Osteoblast (primary cell): ENCODE results near the gene PDLIM1. TPM values are rescaled to one million over a fixed set of nuclear protein-coding genes. Genes with fewer than 3 reads are reported as not detected.

ENCODE experiments used
- DNase-seq: peaks from one replicate; pipeline ENCODE4 v3.0.0; 2011; ENCODE audit warnings: low spot score, mixed read lengths; ENCODE audit not compliant: insufficient read length; ENCODE audit errors: missing footprints
- H2AFZ ChIP-seq: 2 replicates; pipeline ENCODE4 v1.6.0; 2011; ENCODE audit warnings: mild to moderate bottlenecking, low read length
- H3K27ac ChIP-seq: 2 replicates; pipeline ENCODE4 v1.5.1; 2011; ENCODE audit warnings: mild to moderate bottlenecking, low read depth, low read length, moderate library complexity
- H3K27me3 ChIP-seq: 2 replicates; pipeline ENCODE4 v1.6.0; 2012; ENCODE audit warnings: mild to moderate bottlenecking, control low read depth, inconsistent platforms, low read length, moderate library complexity; ENCODE audit not compliant: insufficient read depth
- H3K36me3 ChIP-seq: 2 replicates; pipeline ENCODE4 v1.5.1; 2011; ENCODE audit warnings: mild to moderate bottlenecking, low read length, control low read depth, moderate library complexity; ENCODE audit not compliant: insufficient read depth
- H3K4me1 ChIP-seq: 2 replicates; pipeline ENCODE4 v1.5.1; 2011; ENCODE audit warnings: mild to moderate bottlenecking, low read length, control low read depth, moderate library complexity; ENCODE audit not compliant: insufficient read depth
- H3K4me2 ChIP-seq: 2 replicates; pipeline ENCODE4 v1.6.0; 2011; ENCODE audit warnings: mild to moderate bottlenecking, low read length; ENCODE audit not compliant: insufficient read depth
- H3K4me3 ChIP-seq: fragments of 200-600 bp; sonication (generic); 3 replicates; pipeline ENCODE4 v1.5.1; 2012; ENCODE audit warnings: mild to moderate bottlenecking, low read length, inconsistent platforms; ENCODE audit not compliant: insufficient read depth
- H3K79me2 ChIP-seq: 2 replicates; pipeline ENCODE4 v1.6.0; 2012; ENCODE audit warnings: mild to moderate bottlenecking, low read length, control low read depth, inconsistent platforms; ENCODE audit not compliant: insufficient read depth
- H3K9me3 ChIP-seq: 2 replicates; pipeline ENCODE4 v1.5.1; 2011; ENCODE audit warnings: low read depth, low read length, control low read depth
- H4K20me1 ChIP-seq: 2 replicates; pipeline ENCODE4 v1.6.0; 2012; ENCODE audit warnings: mild to moderate bottlenecking, low read length, control low read depth; ENCODE audit not compliant: insufficient read depth
- CTCF ChIP-seq: IDR thresholded peaks from 2 replicates; pipeline ENCODE4 v1.5.1; 2011; ENCODE audit warnings: mild to moderate bottlenecking, low read depth, low read length, moderate library complexity; ENCODE audit errors: extremely low read depth
- total RNA-seq: library from RNA; depleted of rRNA; stranded (reverse); fragments of >200 nt; gene quantifications from 2 replicates; pipeline ENCODE4 v1.2.3, GENCODE V29; 2012

Gene PDLIM1
- total RNA-seq, 1 donor, result 26.1 TPM

DNA sequence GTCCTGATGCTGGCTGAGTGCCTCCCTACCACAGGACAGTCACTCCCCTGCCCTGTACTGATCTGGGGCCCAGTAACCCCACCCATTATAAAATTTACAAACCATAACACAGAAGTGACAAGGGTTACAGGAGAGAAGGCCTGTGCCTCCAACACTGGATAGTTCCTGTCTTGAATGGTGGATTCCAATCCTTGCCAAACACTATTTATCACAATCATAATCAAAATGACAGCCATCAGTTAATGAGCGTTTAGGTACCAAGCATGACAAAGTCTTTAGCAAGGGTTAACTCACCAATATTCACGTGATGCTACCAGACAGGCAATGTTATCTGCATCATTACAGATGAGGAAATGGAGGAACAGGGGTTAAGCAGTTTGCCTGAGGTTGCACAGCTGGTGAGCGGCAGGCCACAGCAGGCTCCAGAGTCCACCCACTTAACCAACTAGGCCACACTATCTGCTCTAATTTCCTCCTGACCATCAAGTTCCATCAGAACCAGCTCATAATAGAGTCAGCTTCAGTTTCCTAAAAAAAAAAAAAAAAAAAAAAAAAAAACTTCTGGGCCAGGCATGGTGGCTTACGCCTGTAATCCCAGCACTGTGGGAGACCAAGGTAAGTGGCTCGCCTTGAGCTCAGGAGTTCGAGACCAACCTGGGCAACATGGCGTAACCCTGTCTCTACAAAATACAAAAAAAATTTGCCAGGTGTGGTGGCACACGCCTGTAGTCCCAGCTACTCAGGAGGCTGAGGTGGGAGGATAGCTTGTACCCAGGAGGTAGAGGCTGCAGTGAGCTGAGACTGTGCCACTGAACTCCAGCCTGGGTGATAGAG lies 14.2 kb downstream of the PDLIM1 start:
- TF ChIP-seq CTCF, result no peak
- no peaks in the 10 kb centered on the region for H3K9me3 ChIP-seq
- H2AFZ ChIP-seq, result no peak overlapping the region
- no peak for DNase-seq
- peak overlapping the region; percentile 87 for H3K27ac ChIP-seq
- H3K4me2 ChIP-seq, result peak overlapping the region; percentile 37
- no peak overlapping the region for H3K4me3 ChIP-seq
- peaks cover 82% of the 10 kb centered on the region for H3K4me1 ChIP-seq
- peaks cover 44% of the 10 kb centered on the region for H3K79me2 ChIP-seq
- no peaks in the 10 kb centered on the region for H3K36me3 ChIP-seq
- no peaks in the 10 kb centered on the region for H4K20me1 ChIP-seq
- no peaks in the 10 kb centered on the region for H3K27me3 ChIP-seq

DNA sequence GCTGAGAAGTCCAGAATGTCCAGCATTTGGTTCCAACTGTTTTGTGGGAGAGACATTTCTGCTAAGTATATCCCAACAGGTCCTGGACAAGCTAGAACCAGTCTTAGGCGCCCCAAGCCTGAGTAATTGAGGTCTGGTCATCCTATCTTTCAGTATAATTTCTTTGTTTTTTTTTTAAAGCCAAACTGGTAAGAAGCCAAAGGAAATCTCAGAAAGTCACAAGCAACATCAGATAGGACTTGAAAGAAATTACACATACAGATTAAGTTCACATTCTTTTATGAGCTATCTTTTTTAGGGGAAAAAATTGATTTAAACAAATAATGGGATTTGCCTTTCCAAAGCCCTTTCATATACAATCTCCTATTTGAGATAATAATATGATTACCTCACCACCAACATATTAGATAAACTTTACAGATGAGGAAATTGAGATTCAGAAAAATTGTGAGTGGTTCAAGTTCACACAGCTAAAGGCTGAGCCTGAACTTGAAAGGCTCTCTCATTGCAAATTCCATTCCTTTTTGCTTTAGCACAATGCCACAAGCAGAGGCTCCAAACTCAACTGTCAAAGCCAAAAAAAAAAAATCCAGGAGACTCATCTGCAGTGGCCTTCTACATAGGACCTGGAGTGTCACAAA lies 15.0 kb downstream of the PDLIM1 start:
- no peaks in the 10 kb centered on the region for H3K9me3 ChIP-seq
- H4K20me1 ChIP-seq, result no peaks in the 10 kb centered on the region
- peaks cover 75% of the 10 kb centered on the region for H3K4me1 ChIP-seq
- peaks cover 39% of the 10 kb centered on the region for H3K79me2 ChIP-seq
- H2AFZ ChIP-seq, result no peak overlapping the region
- DNase-seq, result no peak
- TF ChIP-seq CTCF, result no peak
- H3K27ac ChIP-seq, result peak overlapping the region; percentile 87
- no peaks in the 10 kb centered on the region for H3K36me3 ChIP-seq
- H3K4me2 ChIP-seq, result peak overlapping the region; percentile 46
- no peaks in the 10 kb centered on the region for H3K27me3 ChIP-seq
- H3K4me3 ChIP-seq, result no peak overlapping the region

- Histone ChIP-seq H3K4me3 (peak overlapping the region; percentile 38), H3K4me1 (peaks cover 58% of the 10 kb centered on the region), H3K36me3 (peaks cover 7% of the 10 kb centered on the region), H3K27me3 (no peaks in the 10 kb centered on the region), H3K27ac (peak overlapping the region; percentile 82), H3K79me2 (peaks cover 33% of the 10 kb centered on the region), H3K9me3 (no peaks in the 10 kb centered on the region), H3K4me2 (peak overlapping the region; percentile 78), H4K20me1 (no peaks in the 10 kb centered on the region), H2AFZ (peak overlapping the region; percentile 58)
- no peak for TF ChIP-seq CTCF
- peak; percentile 92 for DNase-seq
Measured at GRCh38 chr10:95273393-95274312, 17.1 kb downstream of the PDLIM1 start.
